ENCODE data around the gene SHMT2.

Gene SHMT2

DNA sequence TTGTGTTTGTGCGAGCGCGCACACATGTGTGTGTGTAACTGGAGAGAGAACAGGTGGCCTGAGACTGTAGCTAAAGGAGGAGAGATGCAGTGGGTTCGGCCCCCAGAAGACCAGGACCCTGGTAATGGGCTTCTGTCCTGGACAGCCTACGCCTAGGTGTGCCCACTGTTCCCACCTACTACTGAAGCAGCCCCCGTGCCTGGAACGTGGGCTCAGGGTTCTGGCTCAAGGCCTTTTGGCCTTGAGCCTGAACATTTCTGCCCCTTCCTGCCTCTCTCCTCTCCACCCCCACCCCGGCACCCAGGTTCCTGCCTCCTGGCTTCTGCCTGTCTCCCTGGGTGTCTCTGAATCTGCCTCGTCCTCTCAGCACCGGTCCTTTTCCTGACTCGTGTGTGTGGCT lies 14.4 kb upstream of the SHMT2 start:
- no peak for ATAC-seq
- DNase-seq: no peak

DNA sequence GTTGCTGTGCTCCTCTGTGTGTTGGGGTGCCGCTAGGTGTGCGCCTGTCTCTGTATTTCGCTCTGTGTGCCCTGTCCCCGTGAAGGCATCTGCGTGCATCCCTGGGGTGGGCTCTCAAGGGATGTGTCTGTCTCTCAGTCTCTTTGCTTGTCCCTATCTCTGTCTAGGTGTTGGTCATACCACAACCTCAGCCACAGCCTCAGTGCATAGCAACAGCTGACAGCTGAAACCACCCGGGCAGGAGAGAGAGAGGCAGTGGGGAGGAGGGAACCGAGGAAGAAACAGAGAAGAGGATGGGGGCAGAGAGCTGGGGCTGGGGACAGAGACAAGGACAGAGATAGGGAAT lies 13.9 kb upstream of the SHMT2 start:
- DNase-seq (peak; percentile 40), ATAC-seq (peak; percentile 25)

DNA sequence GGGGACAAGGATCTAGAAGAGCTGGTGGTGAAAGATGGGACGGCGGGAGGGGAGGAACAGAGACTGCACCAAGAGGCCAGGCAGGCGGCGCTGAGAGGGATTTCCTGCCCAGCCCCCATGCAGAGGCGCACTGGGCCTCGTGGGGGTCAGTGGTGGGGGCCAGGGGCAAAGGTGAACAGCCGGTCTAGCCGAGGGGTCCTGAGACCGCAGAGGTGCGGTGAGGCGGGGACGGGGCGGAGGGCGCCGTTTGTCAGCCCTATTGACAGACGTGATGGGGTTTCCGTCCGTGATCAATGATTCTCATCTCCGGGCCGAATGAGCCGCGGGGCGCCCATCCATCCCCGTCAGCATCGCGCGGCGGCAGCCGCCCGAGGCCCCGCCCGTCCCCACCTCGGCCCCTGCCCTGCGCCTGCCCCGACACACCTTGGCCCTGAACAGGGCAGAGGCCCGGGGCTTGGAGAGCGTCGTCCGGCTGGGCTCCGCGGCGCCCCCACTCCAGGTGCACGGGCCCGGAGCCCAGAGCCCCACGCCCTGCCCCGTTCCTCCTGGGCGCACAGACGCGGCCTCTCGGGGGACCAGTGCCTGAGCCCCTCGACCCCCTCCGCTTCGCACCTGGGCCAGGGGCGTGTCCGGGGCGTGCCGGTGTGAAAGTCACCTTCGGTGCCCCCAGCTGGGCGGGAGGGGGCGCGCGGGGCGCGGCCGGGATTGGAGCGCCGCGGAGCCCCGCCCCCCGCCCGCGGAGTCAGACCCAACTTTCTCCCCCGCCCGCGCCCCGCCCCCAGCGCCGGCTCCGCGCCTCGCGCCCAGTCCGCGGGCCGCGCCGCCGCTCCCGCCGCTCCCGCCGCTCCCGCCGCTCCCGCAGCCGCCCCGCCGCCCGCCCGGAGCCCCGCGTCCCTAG lies 13.2 kb upstream of the SHMT2 start, which contains the start of gene NXPH4:
Gene NXPH4 (plus strand): TSS at position 781 of the 898 bp plus-strand sequence. CDS start 176 bp downstream, outside the sequence.
- peak; percentile 61 for DNase-seq
- ATAC-seq: peak; percentile 11

DNA sequence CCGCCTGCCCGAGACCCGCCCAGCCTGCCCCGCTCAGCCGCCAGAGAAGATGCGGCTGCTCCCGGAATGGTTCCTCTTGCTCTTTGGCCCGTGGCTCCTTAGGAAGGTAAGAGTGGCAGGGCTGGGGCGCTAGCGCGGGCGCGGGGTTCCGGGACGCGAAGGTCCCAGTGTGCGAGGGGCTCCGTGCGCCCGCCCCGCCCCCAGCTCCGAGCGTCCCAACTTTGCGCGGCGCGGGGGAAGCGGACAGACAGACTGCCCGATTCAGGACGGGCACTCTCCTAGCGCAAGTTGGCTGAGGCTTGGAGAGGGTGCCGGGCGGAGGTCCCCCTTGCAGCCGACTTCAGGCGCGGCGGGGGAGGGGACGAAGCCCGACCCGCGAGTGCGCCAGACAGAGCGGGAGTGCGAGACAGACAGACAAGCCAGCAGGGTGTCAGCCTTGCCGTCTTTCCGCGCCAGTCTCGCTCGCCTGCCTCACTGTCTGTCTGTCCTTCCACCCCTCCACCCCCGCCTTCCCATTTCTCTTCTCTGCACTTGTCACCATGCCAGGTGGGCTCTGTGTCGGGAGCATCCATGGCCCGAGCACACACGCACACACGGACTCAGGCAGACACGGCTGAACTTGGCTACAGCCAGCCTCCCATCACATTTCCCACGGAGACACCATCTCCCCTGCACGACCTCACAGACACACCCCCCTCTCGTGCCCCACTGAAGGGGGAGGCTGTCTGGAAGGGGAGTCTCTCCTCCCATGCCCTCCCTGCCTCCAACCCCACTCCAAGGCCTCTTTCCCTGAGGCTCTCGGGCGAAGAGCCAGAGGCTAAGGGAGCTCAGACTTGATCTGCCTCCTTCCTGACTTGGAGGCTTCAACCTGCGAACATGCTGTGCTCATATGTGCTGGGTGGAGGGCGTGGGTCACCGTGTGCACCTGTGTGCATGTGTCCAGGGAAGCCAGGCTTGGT lies 12.3 kb upstream of the SHMT2 start:
- ATAC-seq (no peak), DNase-seq (no peak)

DNA sequence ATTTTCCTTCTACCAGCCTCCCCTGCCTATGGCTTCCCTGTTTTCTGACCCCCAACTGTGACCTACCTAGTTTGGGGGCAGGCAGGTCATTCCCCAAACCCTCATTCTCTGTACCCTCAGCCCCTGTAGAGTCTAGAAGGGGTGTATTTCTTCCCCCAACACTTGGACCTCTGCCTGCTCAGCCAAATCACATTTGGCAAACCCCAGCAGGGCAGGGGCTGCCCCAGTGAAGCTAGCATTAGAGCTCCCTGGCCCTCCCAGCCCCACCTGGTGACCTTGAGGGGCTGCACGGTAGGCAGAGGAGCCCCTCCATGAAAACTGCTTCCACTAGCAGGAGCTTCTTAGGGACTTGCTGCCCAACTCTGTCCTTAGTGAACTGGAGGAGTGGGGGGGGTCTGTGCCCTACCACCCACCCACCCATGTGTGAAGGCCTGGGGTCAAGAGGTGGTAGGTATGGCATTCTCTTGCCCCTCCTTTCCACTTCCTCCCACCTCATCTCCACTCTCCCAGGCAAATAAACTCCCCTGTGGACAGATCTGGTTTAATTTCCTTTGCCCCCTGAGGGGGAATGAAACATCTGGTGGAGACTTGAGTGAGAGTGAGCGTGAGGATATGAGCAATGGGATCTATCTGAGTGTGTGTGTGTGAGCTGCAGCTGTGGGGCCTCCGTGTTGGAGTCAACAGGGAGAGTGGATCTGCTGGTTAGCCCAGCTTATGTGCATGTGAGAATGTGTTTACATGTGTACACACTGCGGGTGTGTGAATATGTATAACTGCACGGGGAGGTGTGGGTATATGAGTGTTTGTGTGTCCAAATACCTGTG lies 11.3 kb upstream of the SHMT2 start:
- ATAC-seq: no peak

DNA sequence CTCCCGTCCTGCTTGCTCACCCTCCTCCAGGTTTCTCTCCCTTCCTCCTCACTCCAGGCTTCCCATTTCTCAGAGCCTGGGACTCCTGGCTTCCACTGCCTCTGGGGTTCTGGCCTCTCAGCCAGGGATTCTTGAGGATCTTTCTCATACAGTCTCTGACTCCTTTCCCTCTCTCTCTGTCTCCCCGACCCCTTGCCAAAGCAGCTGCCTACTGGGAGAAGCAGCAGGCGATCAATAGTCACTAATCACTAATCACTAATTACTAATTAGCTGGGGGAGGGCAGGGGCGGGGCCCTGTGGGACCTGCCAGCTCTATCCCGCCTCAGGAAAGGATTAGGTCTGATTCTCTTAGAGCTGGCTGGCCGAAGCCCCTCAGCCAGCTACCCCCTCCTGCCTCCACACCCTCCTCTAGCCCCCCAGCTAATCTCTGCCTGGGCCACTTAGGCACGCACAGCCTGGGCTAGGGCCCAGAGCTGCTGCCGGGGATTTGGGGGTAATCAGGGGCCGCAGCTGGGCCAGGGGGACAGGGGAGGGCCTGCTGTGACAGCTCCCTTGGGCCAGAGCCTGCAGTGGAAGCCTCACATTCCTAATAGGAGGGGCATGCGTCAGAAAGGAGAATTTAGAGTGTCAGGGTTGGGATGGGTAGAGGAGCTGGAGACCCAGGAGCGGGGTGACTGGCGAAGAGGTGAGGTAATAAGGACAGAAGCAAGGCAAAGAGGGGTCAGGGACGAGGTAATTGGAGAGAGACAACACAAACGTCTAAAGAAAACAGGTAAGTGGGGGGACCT lies 10.1 kb upstream of the SHMT2 start:
- no peak for ATAC-seq
- no peak for DNase-seq

More for the DNA sequence above, 11.3 kb upstream of the SHMT2 start:
- no peak for DNase-seq

DNA sequence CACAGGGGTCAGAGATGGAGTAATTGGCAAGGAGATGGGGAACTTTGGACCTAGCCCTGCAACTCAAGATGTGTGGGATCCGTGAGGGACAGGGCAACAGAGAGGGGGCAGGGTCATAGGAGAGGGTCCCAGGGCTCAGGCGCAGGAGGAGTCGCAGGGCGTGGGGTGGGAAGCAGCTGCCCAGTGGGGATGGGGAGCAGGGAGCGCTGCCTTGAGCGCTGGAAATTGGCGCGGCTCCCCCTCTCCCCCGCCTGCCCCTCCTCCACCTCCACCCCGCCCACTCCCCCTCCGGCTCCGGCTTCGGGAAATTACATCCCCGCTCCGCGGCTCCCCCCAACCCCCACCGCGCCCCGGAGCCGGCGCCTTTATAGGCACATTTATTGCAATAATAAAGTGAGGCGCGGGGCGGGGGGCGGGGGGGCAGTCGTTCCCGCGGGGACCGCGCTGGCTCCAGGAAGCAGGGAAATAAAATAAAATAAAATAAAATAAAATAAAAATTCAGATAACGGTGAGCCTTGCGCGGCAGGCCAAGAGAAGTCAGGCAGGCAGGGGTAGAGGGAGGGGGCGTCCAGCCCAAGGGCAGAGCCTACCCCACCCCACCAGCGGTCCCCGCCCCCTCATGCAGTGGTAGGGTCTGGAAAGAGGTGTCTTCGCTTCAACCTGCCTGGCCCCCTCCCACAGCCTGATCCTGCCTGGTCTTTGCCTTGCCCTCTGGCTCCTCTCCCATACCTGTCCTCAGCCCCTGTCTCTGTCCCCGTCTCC lies 9.3 kb upstream of the SHMT2 start:
- no peak for ATAC-seq

DNA sequence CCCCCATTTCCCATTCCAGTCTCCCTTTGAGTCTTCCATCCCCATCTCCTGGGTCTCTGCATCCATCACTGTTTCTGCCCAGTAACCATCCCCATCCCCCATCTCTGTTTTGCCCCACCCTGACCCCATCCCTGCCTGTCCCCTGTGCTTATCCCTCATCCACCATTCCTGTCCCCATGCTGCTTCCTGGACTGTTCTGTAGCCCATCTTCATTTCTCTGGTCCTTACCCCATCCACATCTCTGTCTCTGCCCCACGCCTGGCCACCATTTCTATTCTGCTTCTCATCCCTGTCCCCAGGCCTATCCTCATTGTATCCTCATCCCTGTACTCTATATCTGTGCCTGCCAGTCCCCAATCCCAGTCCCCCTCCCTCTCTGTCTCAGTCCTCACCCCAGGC lies 8.7 kb upstream of the SHMT2 start:
- no peak for ATAC-seq
- no peak for DNase-seq

More for the DNA sequence above, 9.3 kb upstream of the SHMT2 start:
- DNase-seq: no peak

DNA sequence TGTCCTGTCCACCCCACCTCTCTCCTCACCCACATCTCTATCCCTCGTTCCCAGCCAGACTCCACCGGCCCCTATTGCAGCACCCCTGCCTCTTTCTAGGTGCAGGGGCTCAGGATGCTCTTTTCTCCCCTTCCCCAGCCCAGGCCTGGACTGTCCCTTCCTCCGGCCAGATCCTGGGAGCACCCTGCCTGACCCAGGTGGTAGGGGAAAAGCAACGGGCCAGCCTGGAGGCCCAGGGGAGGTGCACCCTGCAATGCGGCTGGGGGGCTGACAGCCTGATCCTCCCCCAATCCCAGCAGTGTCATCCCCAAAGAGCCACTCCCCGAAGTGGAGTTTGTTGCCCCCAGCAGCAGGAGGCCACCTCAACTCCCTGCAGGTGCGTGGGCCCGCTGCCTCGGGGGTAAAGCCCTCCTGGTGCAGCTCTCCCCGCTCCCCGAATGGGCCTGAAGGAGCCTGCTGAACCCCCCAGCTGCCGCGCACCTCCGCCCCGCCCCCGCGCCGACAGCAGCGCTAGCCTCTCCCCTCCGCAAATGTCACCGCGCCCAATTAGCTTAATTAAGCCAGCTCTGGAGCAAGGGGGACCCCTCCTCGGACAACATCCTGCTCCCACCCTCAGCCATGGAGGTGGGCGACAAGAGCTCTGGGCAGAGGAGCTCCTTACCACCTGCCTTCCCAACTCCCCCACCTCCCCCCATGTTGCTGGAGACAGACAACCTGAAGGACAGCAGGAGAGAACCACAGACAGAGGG lies 8.2 kb upstream of the SHMT2 start:
- DNase-seq: no peak
- no peak for ATAC-seq

DNA sequence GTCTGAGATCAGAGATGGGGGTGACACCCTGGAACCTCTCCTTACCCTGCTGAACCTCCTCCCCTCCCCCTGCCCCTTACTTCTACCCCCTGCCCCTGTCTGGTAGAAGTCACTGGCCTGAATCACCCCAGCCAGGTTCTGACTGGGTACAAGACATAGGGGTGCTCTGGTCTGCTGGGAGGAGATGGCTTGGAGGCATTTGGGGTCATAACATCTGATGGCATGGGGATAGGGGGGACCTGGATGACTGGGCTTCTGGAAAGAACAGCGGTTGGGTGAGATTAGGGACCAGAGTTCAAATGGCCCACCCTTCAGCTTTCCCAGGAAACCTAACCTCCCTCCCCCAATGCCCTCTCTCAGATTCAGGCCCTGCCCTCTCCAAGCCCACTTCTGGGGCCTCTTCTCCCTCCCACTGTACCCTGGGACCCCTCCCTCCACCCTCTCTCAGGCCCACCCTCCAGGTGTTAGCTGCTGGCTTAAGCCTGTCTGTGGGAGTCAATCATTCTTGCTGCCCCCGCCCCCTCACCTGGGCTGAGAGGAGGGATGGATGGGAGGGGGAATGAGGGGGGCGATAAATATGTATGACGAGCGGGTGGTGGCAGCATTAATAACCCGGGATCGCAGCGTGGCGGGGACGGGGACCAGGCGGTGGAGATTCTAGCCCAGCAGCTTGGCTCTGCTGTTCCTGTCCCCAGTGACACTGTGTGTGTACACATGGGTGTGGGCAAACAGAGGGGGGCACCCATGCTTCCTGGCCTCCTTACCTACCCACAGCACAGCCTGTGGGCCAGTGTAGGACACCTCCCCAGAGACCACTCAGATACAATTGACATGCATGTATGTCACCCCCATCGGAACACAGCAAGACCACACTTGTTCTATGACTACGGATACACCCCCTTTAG lies 7.0 kb upstream of the SHMT2 start:
- ATAC-seq: no peak
- no peak for DNase-seq

DNA sequence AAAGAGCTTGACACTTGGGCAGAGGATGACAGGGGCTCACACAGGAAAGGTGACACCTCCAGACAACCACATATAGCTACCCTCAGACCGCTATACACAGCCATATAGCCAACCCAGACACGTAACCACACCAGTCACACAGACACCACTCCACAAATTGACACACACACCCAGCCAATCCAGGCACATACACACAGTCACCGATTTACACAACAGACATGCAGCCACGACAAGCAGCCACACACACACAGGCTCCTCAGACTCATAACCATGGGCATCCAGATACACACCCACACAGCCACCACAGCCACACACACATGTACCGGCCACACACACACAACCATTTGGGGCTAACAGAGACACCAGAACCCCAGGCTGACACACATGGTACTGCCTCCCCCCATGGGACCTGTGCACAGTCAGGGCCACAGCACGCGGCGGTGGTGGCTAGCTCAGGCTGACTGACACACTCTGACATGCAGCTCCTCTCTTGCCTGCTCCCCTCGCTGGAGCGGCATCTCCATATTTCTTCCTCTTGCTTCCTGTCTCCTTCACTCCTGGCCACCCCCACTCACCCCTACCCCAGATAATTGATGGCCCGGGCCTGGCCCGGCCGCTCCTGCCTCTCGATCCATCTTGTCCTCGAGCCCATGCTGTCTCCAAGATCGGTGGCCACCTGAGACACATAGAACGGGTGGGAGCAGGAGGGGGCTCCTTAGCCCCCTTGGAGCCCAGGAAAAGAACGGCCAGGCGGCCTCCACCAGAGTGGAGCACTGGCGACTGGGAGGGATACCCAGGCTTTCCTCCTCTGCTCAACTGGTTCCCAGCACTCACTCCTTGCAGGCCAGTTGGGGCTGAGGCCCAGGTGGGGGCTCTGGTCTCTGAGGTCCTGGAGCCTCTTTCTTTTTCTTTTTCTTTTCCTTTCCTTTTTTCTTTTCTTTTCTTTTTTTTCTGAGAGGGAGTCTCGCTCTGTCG lies 6.0 kb upstream of the SHMT2 start:
- DNase-seq (no peak), ATAC-seq (peak; percentile 70)

DNA sequence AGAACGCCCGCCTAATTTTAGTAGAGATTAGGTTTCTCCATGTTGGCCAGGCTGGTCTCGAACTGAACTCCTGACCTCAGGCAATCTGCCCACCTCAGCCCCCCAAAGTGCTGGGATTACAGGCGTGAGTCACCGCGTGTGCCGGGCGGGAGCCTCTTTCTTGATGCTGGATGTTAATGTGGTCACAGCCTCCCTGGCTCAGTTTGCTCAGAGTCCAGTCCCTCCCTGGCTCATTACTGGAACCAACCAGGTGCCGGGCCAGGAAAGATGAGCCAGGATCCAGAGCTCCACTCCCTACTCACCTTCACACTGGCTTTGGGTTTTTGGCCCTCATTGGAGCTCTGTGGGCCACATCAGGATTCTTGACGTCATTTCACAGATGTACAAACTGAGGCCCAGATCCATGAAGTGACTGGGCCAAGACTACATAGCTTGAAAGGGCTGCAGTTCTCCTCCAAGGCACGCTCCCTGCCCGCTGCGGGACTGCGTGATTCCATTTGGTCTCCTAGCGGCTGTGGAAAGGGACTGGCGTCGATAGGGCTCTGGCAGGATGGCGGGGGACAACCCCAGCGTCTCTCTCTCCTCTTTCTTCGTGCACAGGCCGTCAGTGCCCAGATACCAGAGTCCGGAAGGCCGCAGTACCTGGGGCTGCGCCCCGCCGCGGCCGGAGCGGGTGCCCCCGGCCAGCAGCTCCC lies 5.1 kb upstream of the SHMT2 start:
- no peak for DNase-seq
- ATAC-seq: no peak

DNA sequence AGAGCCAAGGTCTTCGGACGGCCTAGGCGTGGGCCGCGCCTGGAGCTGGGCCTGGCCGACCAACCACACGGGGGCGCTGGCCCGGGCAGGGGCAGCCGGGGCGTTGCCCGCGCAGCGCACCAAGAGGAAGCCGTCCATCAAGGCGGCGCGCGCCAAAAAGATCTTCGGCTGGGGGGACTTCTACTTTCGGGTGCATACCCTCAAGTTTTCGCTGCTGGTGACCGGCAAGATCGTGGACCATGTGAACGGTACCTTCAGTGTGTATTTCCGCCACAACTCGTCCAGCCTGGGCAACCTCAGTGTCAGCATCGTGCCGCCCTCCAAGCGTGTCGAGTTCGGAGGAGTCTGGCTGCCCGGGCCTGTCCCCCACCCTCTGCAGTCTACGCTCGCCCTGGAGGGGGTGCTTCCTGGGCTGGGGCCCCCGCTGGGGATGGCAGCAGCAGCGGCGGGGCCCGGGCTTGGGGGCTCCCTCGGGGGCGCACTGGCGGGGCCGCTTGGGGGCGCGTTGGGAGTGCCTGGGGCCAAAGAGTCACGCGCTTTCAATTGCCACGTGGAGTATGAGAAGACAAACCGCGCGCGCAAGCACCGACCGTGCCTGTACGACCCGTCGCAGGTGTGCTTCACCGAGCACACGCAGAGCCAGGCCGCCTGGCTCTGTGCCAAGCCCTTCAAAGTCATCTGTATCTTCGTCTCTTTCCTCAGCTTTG lies 4.4 kb upstream of the SHMT2 start:
- peak; percentile 36 for ATAC-seq
- peak; percentile 83 for DNase-seq

DNA sequence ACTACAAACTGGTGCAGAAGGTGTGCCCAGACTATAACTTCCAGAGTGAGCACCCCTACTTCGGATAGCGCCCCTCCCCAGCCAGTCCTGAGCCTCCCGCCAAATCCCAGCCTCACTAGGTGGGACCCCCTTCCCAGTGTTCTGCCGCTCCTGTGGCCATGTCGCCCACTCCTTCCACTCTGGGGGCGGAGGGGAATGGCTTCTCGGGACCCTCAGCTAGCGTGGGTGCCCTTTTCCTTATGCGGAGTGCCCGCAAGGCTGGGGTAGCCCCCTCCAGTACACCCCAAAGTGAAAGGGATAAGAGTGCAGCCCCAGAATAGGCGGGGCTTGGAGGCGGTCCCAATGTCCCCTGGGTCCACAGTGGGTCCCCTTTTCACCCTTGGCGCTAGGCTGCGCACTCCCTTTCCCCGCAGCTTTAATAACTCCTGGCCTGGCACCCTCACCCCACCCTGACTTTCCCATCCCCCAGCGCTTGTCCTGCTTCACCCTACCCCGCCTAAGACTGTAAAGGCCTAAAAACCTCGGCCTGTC lies 3.8 kb upstream of the SHMT2 start:
- ATAC-seq (no peak), DNase-seq (no peak)

DNA sequence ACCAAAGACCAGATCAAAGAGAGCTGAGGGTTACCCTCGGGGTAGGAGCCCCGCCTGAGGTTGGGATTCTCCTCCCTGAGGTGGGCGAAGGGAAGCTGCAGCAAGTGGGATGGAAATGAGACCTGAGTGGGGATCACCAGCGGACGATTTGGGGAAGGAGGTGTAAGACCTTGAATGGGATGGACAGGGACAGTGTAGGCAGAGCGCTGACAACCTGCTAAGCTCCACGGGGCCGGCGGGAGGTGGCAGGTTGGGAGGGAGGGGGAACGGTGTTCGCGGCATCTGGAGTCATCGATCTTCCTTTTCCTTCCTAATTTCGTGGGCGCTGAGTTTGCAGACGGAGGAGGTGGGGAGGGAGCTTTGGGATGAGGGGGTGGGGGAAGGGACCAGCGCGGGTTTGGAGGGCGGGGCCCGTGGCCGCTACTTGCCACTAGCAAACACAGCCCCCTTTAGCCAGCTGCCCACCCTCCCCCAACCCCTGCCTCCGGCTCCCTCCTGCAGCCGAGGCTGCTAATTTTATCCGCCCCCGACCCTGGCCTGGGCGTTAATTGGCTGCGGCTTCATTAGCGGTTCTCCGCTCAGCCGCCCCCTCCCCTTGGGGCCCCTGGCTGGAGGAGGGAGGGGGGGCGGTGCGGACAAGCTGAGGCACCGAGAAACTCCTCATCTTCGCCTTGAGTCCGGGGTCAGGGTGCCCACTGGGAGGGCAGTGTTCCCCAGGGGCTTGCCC lies 2.8 kb upstream of the SHMT2 start:
- DNase-seq (no peak), ATAC-seq (no peak)
